ENCODE measurements around the gene ARHGAP40. TPM values are rescaled to one million over a fixed set of nuclear protein-coding genes. Genes with fewer than 3 reads are reported as not detected.
"Not testable (repeated sequence)": the region's sequence is repeated elsewhere in the genome, so short reads cannot be mapped to it uniquely, and the experiment has no call there.

Gene ARHGAP40
- total RNA-seq, 1 donor from 2014 or later = not detected

GRCh38 chr20:38585404-38586180 is 16.0 kb upstream of the ARHGAP40 start:
- intact Hi-C loops (cut with DNase I) = no loop called here
- no peak for ATAC-seq (ENCODE audit: poor library complexity)
- DNase-seq = no peak

GRCh38 chr20:38586181-38586525 is 15.5 kb upstream of the ARHGAP40 start:
- intact Hi-C loops (cut with DNase I) = no loop called here
- DNase-seq (no peak), ATAC-seq (ENCODE audit: poor library complexity) (no peak)

GRCh38 chr20:38588303-38588702 is 13.3 kb upstream of the ARHGAP40 start:
- intact Hi-C loops (cut with DNase I) = no loop called here
- ATAC-seq (ENCODE audit: poor library complexity) (no peak), DNase-seq (no peak)

- DNase-seq (no peak), ATAC-seq (ENCODE audit: poor library complexity) (no peak)
- intact Hi-C loops (cut with DNase I) = no loop called here
These were observed 12.3 kb upstream of the ARHGAP40 start for GRCh38 chr20:38589351-38589750.

- DNase-seq (no peak), ATAC-seq (ENCODE audit: poor library complexity) (no peak)
- intact Hi-C loops (cut with DNase I) = no loop called here
These were observed 11.5 kb upstream of the ARHGAP40 start for GRCh38 chr20:38589967-38590675.

- intact Hi-C loops (cut with DNase I) = no loop called here
- DNase-seq (no peak), ATAC-seq (ENCODE audit: poor library complexity) (no peak)
These were observed 10.7 kb upstream of the ARHGAP40 start for GRCh38 chr20:38590676-38591473.

GRCh38 chr20:38591474-38592410 is 9.9 kb upstream of the ARHGAP40 start:
- ATAC-seq (ENCODE audit: poor library complexity) (no peak), DNase-seq (no peak)
- intact Hi-C loops (cut with DNase I) = no loop called here

GRCh38 chr20:38592411-38592790 is 9.2 kb upstream of the ARHGAP40 start:
- DNase-seq; intact Hi-C loops (cut with DNase I): not testable (repeated sequence)

GRCh38 chr20:38594281-38594680 is 7.3 kb upstream of the ARHGAP40 start:
- ATAC-seq (ENCODE audit: poor library complexity); DNase-seq; intact Hi-C loops (cut with DNase I): not testable (repeated sequence)

More at GRCh38 chr20:38592411-38592790, 9.2 kb upstream of the ARHGAP40 start:
- ATAC-seq (ENCODE audit: poor library complexity) = not testable (repeated sequence)

GRCh38 chr20:38595886-38596285 is 5.7 kb upstream of the ARHGAP40 start:
- intact Hi-C loops (cut with DNase I); ATAC-seq (ENCODE audit: poor library complexity); DNase-seq: not testable (repeated sequence)

GRCh38 chr20:38599410-38599882 is 2.2 kb upstream of the ARHGAP40 start:
- peak; percentile 85 for DNase-seq
- intact Hi-C loops (cut with DNase I) = no loop called here
- peak; percentile 97 for ATAC-seq (ENCODE audit: poor library complexity)

GRCh38 chr20:38600057-38600456 is 1.6 kb upstream of the ARHGAP40 start:
- intact Hi-C loops (cut with DNase I) = no loop called here

GRCh38 chr20:38602185-38602581 is 574 bp downstream of the ARHGAP40 start:
- ATAC-seq (ENCODE audit: poor library complexity) (no peak), DNase-seq (no peak)
- intact Hi-C loops (cut with DNase I) = no loop called here

More at GRCh38 chr20:38600057-38600456, 1.6 kb upstream of the ARHGAP40 start:
- DNase-seq (no peak), ATAC-seq (ENCODE audit: poor library complexity) (no peak)

- ATAC-seq (ENCODE audit: poor library complexity) (no peak), DNase-seq (no peak)
- intact Hi-C loops (cut with DNase I) = no loop called here
These were observed 1.7 kb downstream of the ARHGAP40 start for GRCh38 chr20:38603286-38603685.

GRCh38 chr20:38604873-38605303 is 3.3 kb downstream of the ARHGAP40 start:
- DNase-seq (no peak), ATAC-seq (ENCODE audit: poor library complexity) (no peak)
- intact Hi-C loops (cut with DNase I) = no loop called here

- no peak for ATAC-seq (ENCODE audit: poor library complexity)
- no peak for DNase-seq
- intact Hi-C loops (cut with DNase I) = no loop called here
These were observed 5.7 kb downstream of the ARHGAP40 start for GRCh38 chr20:38607351-38607750.

- no peak for DNase-seq
- no peak for ATAC-seq (ENCODE audit: poor library complexity)
- intact Hi-C loops (cut with DNase I) = no loop called here
These were observed 6.6 kb downstream of the ARHGAP40 start for GRCh38 chr20:38608188-38608587.

GRCh38 chr20:38609815-38610214 is 8.2 kb downstream of the ARHGAP40 start:
- ATAC-seq (ENCODE audit: poor library complexity) (no peak), DNase-seq (no peak)
- intact Hi-C loops (cut with DNase I) = no loop called here

Data from Right ventricle myocardium superior (tissue), 1 donor.